Measurements from ENCODE around the gene TMEM239.

DNA sequence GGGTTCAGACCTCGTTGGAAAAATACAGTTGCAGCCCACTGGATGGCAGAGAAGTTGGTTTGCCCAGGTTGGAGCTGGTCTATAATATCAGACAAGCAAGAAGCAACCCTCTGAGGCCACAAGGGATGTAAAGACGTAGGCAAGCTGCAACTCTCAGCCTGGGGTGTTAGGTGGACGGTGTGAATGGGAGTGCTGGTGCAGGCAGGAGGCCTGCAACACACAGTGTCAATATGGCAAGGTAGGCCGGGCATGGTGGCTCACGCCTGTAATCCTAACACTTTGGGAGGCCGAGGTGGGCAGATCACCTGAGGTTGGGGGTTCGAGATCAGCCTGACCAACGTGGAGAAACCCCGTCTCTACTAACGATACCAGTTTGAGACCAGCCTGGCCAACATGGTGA is 34.9 kb downstream of the TMEM239 start:
- TF ChIP-seq RARB (CRISPR knock-in tag; IDR thresholded peaks at IDR 0.05) (no peak), OSR1 (CRISPR knock-in tag; IDR thresholded peaks at IDR 0.05) (no peak), TCF4 (CRISPR knock-in tag; IDR thresholded peaks at IDR 0.05; ENCODE audit: borderline replicate concordance) (no peak), ESRRG (CRISPR knock-in tag; IDR thresholded peaks at IDR 0.05) (no peak), ZFP3 (CRISPR knock-in tag; IDR thresholded peaks at IDR 0.05) (no peak), SNAI2 (CRISPR knock-in tag; IDR thresholded peaks at IDR 0.05) (no peak), PPARA (CRISPR knock-in tag; IDR thresholded peaks at IDR 0.05; ENCODE audit: borderline replicate concordance) (no peak), CSDC2 (CRISPR knock-in tag; IDR thresholded peaks at IDR 0.05) (no peak), ZFP30 (CRISPR knock-in tag; IDR thresholded peaks at IDR 0.05) (no peak)
- TF ChIP-seq, protein P1, sequence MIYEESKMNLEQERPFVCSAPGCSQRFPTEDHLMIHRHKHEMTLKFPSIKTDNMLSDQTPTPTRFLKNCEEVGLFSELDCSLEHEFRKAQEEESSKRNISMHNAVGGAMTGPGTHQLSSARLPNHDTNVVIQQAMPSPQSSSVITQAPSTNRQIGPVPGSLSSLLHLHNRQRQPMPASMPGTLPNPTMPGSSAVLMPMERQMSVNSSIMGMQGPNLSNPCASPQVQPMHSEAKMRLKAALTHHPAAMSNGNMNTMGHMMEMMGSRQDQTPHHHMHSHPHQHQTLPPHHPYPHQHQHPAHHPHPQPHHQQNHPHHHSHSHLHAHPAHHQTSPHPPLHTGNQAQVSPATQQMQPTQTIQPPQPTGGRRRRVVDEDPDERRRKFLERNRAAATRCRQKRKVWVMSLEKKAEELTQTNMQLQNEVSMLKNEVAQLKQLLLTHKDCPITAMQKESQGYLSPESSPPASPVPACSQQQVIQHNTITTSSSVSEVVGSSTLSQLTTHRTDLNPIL (CRISPR knock-in tag; IDR thresholded peaks at IDR 0.05; ENCODE audit: low read depth) = no peak
- TF ChIP-seq, protein P2, sequence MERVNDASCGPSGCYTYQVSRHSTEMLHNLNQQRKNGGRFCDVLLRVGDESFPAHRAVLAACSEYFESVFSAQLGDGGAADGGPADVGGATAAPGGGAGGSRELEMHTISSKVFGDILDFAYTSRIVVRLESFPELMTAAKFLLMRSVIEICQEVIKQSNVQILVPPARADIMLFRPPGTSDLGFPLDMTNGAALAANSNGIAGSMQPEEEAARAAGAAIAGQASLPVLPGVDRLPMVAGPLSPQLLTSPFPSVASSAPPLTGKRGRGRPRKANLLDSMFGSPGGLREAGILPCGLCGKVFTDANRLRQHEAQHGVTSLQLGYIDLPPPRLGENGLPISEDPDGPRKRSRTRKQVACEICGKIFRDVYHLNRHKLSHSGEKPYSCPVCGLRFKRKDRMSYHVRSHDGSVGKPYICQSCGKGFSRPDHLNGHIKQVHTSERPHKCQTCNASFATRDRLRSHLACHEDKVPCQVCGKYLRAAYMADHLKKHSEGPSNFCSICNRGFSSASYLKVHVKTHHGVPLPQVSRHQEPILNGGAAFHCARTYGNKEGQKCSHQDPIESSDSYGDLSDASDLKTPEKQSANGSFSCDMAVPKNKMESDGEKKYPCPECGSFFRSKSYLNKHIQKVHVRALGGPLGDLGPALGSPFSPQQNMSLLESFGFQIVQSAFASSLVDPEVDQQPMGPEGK (CRISPR knock-in tag; IDR thresholded peaks at IDR 0.05; ENCODE audit: borderline replicate concordance) = no peak
- TF ChIP-seq, protein P3, sequence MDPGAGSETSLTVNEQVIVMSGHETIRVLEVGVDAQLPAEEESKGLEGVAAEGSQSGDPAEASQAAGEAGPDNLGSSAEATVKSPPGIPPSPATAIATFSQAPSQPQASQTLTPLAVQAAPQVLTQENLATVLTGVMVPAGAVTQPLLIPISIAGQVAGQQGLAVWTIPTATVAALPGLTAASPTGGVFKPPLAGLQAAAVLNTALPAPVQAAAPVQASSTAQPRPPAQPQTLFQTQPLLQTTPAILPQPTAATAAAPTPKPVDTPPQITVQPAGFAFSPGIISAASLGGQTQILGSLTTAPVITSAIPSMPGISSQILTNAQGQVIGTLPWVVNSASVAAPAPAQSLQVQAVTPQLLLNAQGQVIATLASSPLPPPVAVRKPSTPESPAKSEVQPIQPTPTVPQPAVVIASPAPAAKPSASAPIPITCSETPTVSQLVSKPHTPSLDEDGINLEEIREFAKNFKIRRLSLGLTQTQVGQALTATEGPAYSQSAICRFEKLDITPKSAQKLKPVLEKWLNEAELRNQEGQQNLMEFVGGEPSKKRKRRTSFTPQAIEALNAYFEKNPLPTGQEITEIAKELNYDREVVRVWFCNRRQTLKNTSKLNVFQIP (CRISPR knock-in tag; IDR thresholded peaks at IDR 0.05; ENCODE audit: borderline replicate concordance, low read depth) = no peak
